ENCODE measurements around the gene IQSEC2. TPM values are rescaled to one million over a fixed set of nuclear protein-coding genes. Genes with fewer than 3 reads are reported as not detected.

The IQSEC2 gene
- total RNA-seq, 2 donors from 2014 or later, result 0.48 to 0.86 TPM

DNA sequence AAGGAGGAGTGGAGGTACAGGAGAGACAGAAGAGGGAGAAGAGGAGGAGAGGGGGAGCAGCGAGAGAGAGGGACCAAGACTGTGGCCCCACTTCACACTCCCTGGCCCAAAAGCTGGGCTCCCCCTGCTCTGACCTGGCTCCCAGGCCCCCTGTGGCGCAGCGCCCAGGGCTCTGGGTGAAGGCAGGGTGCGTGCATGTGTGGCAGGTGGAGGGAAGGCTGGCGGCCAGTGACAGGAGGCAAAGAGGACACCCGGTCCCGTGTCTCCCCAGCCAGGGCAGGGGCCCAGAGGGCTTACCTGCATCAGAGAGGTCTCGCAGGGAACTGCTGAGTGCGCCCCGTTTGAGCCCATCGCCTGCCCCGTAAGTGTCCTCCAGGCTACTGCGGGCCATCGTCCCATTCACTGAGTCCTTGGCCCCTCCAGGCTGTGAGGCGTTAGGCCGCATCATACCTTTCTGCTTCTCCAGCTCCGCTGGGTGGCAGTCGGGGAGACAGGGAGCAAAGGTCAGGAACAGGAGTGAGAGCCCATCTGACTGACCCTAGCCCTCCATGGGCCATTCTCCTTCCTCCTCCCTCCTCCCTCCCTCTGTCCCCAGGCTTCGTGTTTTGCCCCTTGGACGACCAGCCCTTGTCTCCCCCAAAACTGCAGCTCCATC, 45.2 kb downstream of the IQSEC2 start:
- no peak for ATAC-seq
- no peak overlapping the region for H3K4me3 Mint-ChIP-seq

DNA sequence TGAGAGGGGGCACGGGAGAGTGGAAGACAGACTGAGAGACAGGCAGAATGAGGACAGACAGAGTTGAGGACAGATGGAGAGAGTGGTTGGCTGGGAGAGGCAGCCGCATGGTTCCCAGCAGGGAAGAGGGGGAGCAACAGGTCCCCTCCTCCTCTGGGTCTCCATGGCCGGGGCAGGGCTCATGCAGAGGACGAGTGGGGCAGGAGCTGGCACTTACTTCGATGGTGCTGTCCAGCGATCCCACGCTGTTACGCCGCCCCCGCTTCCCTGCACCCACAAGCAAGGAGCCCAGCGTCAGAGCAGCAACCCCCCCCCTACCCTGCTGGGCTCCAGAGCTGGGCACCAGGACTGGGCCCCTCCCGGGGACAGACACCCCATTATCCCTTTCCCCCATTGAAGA, 45.8 kb downstream of the IQSEC2 start:
- Mint-ChIP-seq H3K27me3 (peaks cover 0 to 15% of the 10 kb centered on the region in 2 donors), H3K27ac (no peak overlapping the region), H3K9me3 (no peaks in the 10 kb centered on the region), H3K4me1 (ENCODE audit: low read depth in 2 of 2) (no peaks in the 10 kb centered on the region), H3K36me3 (no peaks in the 10 kb centered on the region), H3K4me3 (no peak overlapping the region)
- DNase-seq (ENCODE audit: low spot score) (no peak), ATAC-seq (no peak)

More for the DNA sequence above, 45.2 kb downstream of the IQSEC2 start:
- no peaks in the 10 kb centered on the region for H3K9me3 Mint-ChIP-seq
- no peaks in the 10 kb centered on the region for H3K36me3 Mint-ChIP-seq
- no peaks in the 10 kb centered on the region for H3K4me1 Mint-ChIP-seq (ENCODE audit: low read depth in 2 of 2)
- H3K27ac Mint-ChIP-seq, result no peak overlapping the region
- H3K27me3 Mint-ChIP-seq, result peaks cover 0 to 11% of the 10 kb centered on the region in 2 donors
- DNase-seq (ENCODE audit: low spot score), result no peak

DNA sequence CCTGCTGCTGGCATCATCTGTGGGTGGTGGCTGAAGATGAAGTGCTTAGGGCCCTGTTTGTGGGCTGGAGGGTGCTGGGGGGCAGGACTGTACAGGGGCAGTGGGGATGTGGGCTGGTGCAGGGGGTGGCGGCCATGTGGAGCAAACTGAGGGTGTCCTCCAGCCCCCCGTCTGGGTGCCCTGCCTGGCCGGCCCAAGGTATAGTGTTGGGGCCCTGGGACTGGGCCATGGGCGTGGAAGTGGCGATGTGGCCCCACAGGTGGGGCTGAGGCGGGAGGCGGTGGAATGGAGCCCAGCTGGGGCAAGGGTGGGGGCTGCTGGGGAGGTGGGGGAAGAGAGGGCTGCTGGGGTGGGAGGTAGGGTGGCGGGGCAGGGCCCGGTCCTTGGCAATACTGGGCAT, 46.9 kb downstream of the IQSEC2 start:
- H3K4me1 Mint-ChIP-seq (ENCODE audit: low read depth in 2 of 2), result no peaks in the 10 kb centered on the region
- no peaks in the 10 kb centered on the region for H3K9me3 Mint-ChIP-seq
- H3K4me3 Mint-ChIP-seq, result no peak overlapping the region
- ATAC-seq (no peak), DNase-seq (ENCODE audit: low spot score) (no peak)
- no peaks in the 10 kb centered on the region for H3K36me3 Mint-ChIP-seq
- peaks cover 0 to 16% of the 10 kb centered on the region in 2 donors for H3K27me3 Mint-ChIP-seq
- no peak overlapping the region for H3K27ac Mint-ChIP-seq

DNA sequence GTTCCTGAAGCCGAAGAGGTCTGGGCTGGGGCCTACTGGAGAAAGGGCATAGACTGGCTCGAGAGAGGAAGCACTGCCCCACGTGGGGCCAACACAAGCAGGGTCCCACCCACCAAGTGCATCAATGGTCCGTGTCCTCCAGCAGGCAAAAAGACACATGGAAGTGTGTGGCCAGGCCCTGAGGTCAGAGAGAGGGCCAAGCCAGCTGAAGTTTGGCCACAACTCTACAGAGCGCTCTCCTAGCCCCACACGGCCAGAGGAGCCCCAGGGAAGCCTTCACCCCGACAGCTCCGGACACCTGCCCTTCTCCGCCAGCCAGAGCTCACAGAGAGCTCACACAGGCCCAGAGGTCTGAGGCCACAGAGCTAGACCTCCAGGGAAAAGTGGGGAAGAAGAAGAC, 47.8 kb downstream of the IQSEC2 start:
- no peak for ATAC-seq
- Mint-ChIP-seq H3K9me3 (no peaks in the 10 kb centered on the region), H3K4me3 (no peak overlapping the region), H3K27ac (no peak overlapping the region), H3K27me3 (peaks cover 0 to 17% of the 10 kb centered on the region in 2 donors), H3K36me3 (no peaks in the 10 kb centered on the region), H3K4me1 (ENCODE audit: low read depth in 2 of 2) (peaks cover 0 to 1% of the 10 kb centered on the region in 2 donors)
- DNase-seq (ENCODE audit: low spot score), result no peak

DNA sequence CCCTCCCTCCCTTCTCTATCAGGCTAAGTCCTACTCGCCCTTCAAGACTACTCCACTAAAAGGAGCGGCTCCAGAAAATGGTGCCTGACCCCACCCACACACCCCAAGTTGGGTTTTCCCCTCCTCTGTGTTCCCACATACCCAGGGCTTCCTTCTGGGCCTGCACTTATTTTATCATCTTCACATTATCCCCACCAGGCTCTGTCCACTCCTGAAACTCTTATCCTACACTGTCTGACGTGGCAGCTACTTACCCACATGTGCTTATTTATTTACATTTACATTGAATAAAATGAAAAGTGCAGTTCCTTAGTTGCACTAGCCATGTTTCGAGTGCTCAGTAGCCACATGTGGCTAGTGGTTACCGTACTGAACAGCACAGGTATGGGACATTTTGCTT, 51.3 kb downstream of the IQSEC2 start:
- H3K27ac Mint-ChIP-seq, result no peak overlapping the region
- H3K4me3 Mint-ChIP-seq, result no peak overlapping the region
- H3K4me1 Mint-ChIP-seq (ENCODE audit: low read depth in 2 of 2), result peaks cover 4 to 22% of the 10 kb centered on the region in 2 donors
- H3K36me3 Mint-ChIP-seq, result no peaks in the 10 kb centered on the region
- H3K9me3 Mint-ChIP-seq, result no peaks in the 10 kb centered on the region
- peaks cover 0 to 13% of the 10 kb centered on the region in 2 donors for H3K27me3 Mint-ChIP-seq
- ATAC-seq (no peak), DNase-seq (ENCODE audit: low spot score) (no peak)

DNA sequence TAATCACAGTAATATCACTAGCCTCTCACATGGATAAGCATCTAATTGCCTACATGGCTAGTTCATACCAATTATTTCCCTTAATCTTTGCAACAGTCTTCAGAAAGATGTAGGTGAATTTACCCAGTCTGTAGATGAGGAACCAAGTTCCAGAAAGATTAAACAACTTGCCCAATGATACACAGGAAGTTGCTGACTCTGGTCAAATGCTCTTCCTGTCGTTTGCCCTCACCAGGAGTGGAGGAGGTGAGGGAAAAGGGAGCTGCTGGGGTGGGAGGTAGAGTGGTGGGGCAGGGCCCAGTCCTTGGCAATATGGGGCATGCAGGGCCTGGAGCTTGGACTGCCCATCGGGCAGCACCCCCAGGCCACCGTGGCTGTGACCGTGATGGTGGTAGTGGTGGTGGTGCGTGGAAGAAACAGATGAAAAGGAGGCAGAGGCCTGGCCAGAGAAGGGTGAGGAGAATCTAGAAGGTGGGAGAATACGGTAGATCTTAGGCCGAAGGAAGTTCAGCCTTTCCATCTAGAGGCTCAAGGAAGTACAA, 54.1 kb downstream of the IQSEC2 start:
- Mint-ChIP-seq H3K4me1 (ENCODE audit: low read depth in 2 of 2) (peaks cover 23 to 43% of the 10 kb centered on the region in 2 donors), H3K27me3 (peaks cover 0 to 10% of the 10 kb centered on the region in 2 donors), H3K4me3 (peak overlapping the region; percentile 36), H3K9me3 (no peaks in the 10 kb centered on the region), H3K27ac (peak overlapping the region; percentile 49 to 53), H3K36me3 (peaks cover 5% of the 10 kb centered on the region)
- ATAC-seq, result no peak
- no peak for DNase-seq (ENCODE audit: low spot score)

DNA sequence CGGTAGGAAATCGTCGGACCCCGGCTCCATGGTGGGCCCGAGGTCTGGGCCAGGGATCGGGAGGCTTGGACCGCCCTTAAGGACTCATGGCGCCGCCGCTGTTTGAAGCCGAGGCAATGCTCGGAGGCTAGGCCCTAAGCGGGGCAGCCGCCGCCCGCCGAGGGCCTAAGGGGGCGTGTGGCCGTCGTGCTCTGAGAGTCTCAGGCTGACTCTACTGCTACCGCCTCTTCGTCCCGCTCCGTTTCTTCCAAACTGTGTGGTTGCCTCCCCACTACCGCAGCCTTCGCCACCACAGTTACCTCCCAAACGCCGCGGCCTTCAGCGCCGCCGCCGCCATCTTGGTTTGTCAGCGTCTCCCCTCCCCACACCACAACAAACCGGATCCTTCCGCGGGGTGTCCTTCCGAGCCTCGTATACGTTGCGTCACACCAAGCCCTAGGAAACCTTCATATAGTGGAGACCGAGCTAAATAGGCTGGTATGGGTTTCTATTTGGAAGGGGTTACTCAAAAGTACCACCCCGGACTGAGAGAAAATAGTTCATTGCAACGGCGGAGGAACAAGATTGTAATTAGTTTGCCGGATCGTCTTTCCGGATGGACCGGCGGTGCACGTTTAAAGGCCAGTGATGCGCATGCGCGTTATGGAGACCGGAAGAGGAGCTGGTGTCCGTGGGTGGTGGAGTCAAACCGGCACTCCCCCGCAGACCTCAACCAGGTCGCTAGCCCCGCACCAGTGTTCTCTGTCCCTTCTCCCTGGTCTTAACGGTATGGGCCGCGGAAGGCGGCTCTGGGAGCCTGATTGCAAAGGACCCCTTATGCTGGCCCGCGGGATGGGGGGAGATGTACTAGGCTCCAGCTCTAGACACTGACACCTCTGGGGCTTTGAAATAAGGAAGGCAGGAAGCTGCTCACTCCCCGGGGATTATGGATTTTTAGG, 56.3 kb downstream of the IQSEC2 start, which contains the start of gene KDM5C:
TSS of gene KDM5C (minus strand) at position 348 of the 938 bp plus-strand sequence. CDS start at position 30, 318 bp downstream.
- peaks cover 5% of the 10 kb centered on the region for H3K36me3 Mint-ChIP-seq
- H3K4me1 Mint-ChIP-seq (ENCODE audit: low read depth in 2 of 2), result peaks cover 26 to 60% of the 10 kb centered on the region in 2 donors
- peaks cover 0 to 2% of the 10 kb centered on the region in 2 donors for H3K27me3 Mint-ChIP-seq
- peak within 1 kb of the TSS; percentile 97 to 99 for H3K27ac Mint-ChIP-seq
- H3K4me3 Mint-ChIP-seq, result peak within 1 kb of the TSS; percentile 92
- ATAC-seq (peak; percentile 93 to 94), DNase-seq (ENCODE audit: low spot score) (peak; percentile 96)
- no peaks in the 10 kb centered on the region for H3K9me3 Mint-ChIP-seq

DNA sequence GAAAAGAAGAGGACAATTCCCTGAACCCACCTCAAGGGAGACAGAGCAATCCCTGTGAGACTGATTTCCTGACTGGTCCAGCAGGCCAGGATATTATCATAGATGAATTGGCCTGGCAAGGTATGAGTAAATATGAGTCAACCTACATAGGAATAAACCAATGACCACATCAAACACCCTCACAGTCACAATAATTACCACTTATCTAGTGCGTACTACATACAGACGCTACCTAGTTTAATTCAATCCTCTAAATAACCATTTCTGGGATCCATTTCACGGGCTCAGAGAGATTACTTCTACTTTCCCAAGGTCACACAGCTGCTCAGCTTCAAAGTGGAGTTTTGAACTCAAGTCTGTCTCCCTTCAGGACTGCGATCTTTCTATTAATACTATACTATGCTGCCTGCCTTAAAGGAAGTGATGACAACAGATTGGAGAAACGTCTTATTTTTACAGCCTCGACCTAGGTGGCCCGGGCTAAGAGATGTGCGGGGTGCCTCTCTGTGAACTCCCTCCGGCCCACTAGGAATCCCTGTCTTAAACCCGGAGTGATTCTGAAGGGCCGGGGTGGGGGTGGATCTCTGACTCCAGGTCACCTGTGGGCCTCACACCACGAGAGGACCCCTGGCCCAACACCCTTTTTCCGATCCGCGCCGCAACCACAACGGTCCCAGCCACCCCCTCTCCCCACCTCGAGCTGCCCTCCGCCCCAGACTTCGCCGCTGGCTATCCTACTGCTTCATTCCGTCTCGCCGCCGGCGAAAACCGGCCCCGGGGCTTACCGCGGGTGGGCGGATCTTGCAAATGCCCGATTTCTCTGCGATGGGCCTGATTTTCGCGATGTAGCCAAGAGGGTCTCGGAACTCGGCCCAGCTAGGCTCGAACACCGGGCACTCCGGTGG, 57.2 kb downstream of the IQSEC2 start:
- Mint-ChIP-seq H3K27ac (peak overlapping the region; percentile 97 to 99), H3K4me1 (ENCODE audit: low read depth in 2 of 2) (peaks cover 26 to 60% of the 10 kb centered on the region in 2 donors), H3K27me3 (peaks cover 0 to 2% of the 10 kb centered on the region in 2 donors), H3K9me3 (no peaks in the 10 kb centered on the region), H3K36me3 (peaks cover 5% of the 10 kb centered on the region), H3K4me3 (peak overlapping the region; percentile 92)
- no peak for DNase-seq (ENCODE audit: low spot score)
- peak in 1 of 2 donors; percentile 60 for ATAC-seq

DNA sequence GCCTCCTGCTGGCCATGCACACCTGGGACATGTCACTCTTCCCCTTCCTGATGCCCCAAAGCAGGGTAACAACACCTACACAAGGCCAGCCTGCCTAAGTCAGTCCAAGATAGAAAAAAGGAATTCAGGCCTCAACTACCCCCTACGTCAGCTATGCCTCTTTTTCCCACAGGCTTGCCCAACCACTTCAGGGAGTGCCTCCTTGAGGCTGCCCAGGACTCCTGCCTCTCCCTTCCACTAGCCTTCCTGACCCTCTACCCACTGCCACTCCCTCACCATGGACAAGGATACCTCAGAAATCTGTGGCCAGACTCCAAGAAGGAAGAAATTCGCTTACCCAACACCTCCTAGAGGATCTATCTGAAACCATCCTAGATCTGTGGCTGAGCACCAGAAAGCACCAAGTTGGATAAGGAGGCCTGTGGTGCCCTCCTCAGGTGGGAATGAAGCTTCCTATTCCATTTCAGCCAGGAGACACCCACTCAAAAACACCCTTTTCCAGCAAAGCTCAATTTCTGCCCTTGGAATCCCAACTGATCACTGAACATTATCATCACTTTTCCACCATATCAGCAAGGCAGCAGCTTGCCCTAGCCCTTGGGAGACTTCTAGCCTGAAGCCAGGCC, 58.2 kb downstream of the IQSEC2 start:
- H3K27me3 Mint-ChIP-seq, result no peaks in the 10 kb centered on the region
- peak overlapping the region; percentile 92 for H3K4me3 Mint-ChIP-seq
- peak overlapping the region; percentile 97 to 99 for H3K27ac Mint-ChIP-seq
- H3K9me3 Mint-ChIP-seq, result no peaks in the 10 kb centered on the region
- H3K36me3 Mint-ChIP-seq, result peaks cover 5% of the 10 kb centered on the region
- no peak for DNase-seq (ENCODE audit: low spot score)
- peaks cover 26 to 61% of the 10 kb centered on the region in 2 donors for H3K4me1 Mint-ChIP-seq (ENCODE audit: low read depth in 2 of 2)
- no peak for ATAC-seq

Other genes with a start within 250 kb of the IQSEC2 start
- not detected for gene GPR173, start 232.8 kb downstream of the IQSEC2 start, total RNA-seq
- gene TSPYL2, start 199.2 kb downstream of the IQSEC2 start, total RNA-seq, result 10 to 100 TPM; 17.6 to 35.8 TPM
- gene KANTR, start 187.4 kb downstream of the IQSEC2 start, total RNA-seq, result 10 to 100 TPM in 1 of 2 donors, 1 to 10 TPM in 1; 5.7 to 17.6 TPM
- gene KDM5C, start 56.4 kb downstream of the IQSEC2 start, total RNA-seq, result 100 to 1,000 TPM; 129 to 197 TPM
- gene SMC1A, start 141.1 kb upstream of the IQSEC2 start, total RNA-seq, result 100 to 1,000 TPM; 146 to 147 TPM
- gene RIBC1, start 141.3 kb upstream of the IQSEC2 start, total RNA-seq, result 1 to 10 TPM; 1.1 to 1.5 TPM
- 100 to 1,000 TPM; 108 to 129 TPM for gene HSD17B10, start 152.8 kb upstream of the IQSEC2 start, total RNA-seq